Parathyroid adenoma (tissue), 2 donors: Measurements from ENCODE around the gene RGS18.

Experiments
- H2AFZ ChIP-seq: fragments of 300-600 bp; sonication (generic); one replicate; pipeline ENCODE4 v1.7.0; 2017; ENCODE audit warnings: antibody characterized with exemption, mild to moderate bottlenecking
- H3K27ac ChIP-seq: fragments of 300-600 bp; sonication (generic); one replicate; pipeline ENCODE4 v1.7.0; 2017
- H3K27me3 ChIP-seq: fragments of 300-600 bp; sonication (generic); one replicate; pipeline ENCODE4 v1.7.0; 2017; ENCODE audit warnings: low read length; ENCODE audit not compliant: control insufficient read depth, insufficient read depth
- H3K36me3 ChIP-seq: fragments of 300-600 bp; sonication (generic); one replicate; pipeline ENCODE4 v1.7.0; 2017; ENCODE audit warnings: low read length; ENCODE audit not compliant: control insufficient read depth, insufficient read depth
- H3K4me1 ChIP-seq: fragments of 300-600 bp; sonication (generic); one replicate; pipeline ENCODE4 v1.7.0; 2017; ENCODE audit warnings: control low read depth
- H3K4me2 ChIP-seq: fragments of 300-600 bp; sonication (generic); one replicate; pipeline ENCODE4 v1.7.0; 2017; ENCODE audit warnings: low read length
- H3K4me3 ChIP-seq: fragments of 300-600 bp; sonication (generic); one replicate; pipeline ENCODE4 v1.7.0; 2017; ENCODE audit warnings: low read depth, low read length
- H3K79me2 ChIP-seq: fragments of 300-600 bp; sonication (generic); one replicate; pipeline ENCODE4 v1.7.0; 2017; ENCODE audit warnings: control low read depth
- H3K9ac ChIP-seq: fragments of 300-600 bp; sonication (generic); one replicate; pipeline ENCODE4 v1.7.0; 2017; ENCODE audit warnings: mild to moderate bottlenecking
- H3K9me3 ChIP-seq: fragments of 300-600 bp; sonication (generic); one replicate; pipeline ENCODE4 v1.7.0; 2017; ENCODE audit warnings: low read length; ENCODE audit not compliant: control insufficient read depth
- TF ChIP-seq, protein P1 (sequence below): fragments of 300-600 bp; sonication (generic); IDR thresholded peaks from one replicate; pipeline ENCODE4 v1.7.0; 2017; ENCODE audit warnings: antibody characterized with exemption, mild to moderate bottlenecking
- donor health status: primary hyperparathyroidism.

Gene RGS18

DNA sequence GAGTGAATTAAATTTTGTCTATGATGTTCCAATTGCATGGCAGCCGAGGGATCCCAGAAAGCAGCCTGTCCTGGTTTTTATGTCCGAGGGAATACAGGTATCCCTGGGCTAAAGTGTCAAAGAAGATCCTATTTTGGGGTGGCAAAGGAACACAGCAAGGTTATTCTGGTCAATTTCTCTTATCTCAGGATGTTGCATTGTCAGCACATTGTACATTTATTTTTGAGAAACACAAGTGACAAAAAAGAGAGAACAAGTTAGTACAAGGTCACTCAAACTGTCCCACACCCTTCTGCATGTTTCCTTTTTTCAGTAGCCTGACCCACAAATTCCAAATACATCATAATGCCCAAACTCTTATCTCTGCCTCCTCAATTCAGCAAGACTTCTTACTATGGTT is 17.7 kb downstream of the RGS18 start:
- TF ChIP-seq, protein P1, sequence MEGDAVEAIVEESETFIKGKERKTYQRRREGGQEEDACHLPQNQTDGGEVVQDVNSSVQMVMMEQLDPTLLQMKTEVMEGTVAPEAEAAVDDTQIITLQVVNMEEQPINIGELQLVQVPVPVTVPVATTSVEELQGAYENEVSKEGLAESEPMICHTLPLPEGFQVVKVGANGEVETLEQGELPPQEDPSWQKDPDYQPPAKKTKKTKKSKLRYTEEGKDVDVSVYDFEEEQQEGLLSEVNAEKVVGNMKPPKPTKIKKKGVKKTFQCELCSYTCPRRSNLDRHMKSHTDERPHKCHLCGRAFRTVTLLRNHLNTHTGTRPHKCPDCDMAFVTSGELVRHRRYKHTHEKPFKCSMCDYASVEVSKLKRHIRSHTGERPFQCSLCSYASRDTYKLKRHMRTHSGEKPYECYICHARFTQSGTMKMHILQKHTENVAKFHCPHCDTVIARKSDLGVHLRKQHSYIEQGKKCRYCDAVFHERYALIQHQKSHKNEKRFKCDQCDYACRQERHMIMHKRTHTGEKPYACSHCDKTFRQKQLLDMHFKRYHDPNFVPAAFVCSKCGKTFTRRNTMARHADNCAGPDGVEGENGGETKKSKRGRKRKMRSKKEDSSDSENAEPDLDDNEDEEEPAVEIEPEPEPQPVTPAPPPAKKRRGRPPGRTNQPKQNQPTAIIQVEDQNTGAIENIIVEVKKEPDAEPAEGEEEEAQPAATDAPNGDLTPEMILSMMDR: no peak
- no peaks in the 10 kb centered on the region for H3K4me1 ChIP-seq
- H2AFZ ChIP-seq: no peak overlapping the region
- H3K4me3 ChIP-seq: no peak overlapping the region
- no peak overlapping the region for H3K9ac ChIP-seq
- no peaks in the 10 kb centered on the region for H3K27me3 ChIP-seq
- no peaks in the 10 kb centered on the region for H3K79me2 ChIP-seq
- H3K4me2 ChIP-seq: no peak overlapping the region
- H3K9me3 ChIP-seq: no peaks in the 10 kb centered on the region
- H3K36me3 ChIP-seq: no peaks in the 10 kb centered on the region
- H3K27ac ChIP-seq: no peak overlapping the region

DNA sequence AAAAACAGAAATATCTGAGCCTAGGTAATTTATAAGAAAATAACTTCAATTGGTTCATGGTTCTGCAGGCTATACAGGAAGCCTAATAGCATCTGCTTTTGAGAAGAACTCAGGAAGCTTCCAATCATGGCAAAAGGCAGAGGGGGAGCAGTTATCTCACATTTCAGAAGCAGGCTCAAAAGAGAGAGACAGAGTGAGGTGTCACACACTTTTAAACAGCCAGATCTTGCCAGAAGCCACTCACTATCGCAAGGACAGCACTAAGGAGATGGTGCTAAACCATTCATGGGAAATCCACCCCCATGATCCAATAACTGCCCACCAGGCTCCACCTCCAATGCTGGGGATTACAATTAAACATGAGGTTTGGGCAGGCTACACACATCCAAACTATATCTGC is 25.5 kb downstream of the RGS18 start:
- Histone ChIP-seq H3K9ac (no peak overlapping the region), H3K79me2 (no peaks in the 10 kb centered on the region), H3K4me2 (no peak overlapping the region), H3K27ac (no peak overlapping the region), H3K9me3 (no peaks in the 10 kb centered on the region), H3K4me3 (no peak overlapping the region), H3K4me1 (no peaks in the 10 kb centered on the region), H3K36me3 (no peaks in the 10 kb centered on the region), H3K27me3 (no peaks in the 10 kb centered on the region), H2AFZ (no peak overlapping the region)
- TF ChIP-seq, protein P1: no peak

DNA sequence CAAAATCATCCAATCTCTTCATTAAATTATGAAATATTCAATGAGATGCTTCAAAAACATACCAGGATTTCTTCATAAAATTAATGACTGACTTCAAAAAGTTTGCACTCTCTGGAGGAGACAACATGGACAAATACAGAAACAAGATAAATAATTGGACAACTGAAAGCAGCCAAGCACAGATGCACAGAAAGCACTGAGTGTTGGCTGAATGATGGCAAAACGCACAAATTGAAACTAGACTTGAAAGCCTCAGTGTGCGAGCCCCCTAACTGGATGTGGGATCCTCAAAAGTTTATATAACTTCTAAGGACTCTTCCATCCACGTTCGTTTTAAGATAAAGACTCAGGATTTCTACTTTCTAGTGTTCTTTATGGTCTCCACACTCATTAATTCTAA is 27.9 kb downstream of the RGS18 start:
- Histone ChIP-seq H3K27ac (no peak overlapping the region), H3K79me2 (no peaks in the 10 kb centered on the region), H3K36me3 (no peaks in the 10 kb centered on the region), H2AFZ (no peak overlapping the region), H3K27me3 (no peaks in the 10 kb centered on the region), H3K4me1 (no peaks in the 10 kb centered on the region), H3K9ac (no peak overlapping the region), H3K4me2 (no peak overlapping the region), H3K9me3 (no peaks in the 10 kb centered on the region), H3K4me3 (no peak overlapping the region)
- TF ChIP-seq, protein P1: no peak

DNA sequence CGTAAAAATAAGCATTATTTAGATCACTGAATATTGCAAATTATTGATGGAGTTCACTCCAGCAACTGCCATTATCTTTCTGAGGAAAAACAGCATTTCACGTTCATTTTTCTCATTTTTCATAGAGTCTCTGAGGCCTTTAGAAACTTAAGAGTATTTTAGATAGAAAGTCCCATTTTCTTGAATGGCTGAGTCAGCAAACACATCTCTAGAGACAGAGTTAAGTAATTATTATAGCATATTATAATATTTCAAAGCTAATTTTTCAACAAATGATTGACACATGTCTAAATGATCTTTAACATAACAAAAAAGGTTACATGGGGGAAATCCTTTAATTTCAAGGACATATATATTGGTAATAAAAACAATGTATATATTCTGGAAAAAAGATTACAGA is 31.8 kb downstream of the RGS18 start:
- no peak overlapping the region for H3K4me3 ChIP-seq
- H2AFZ ChIP-seq: no peak overlapping the region
- no peak overlapping the region for H3K4me2 ChIP-seq
- H3K4me1 ChIP-seq: no peaks in the 10 kb centered on the region
- H3K27me3 ChIP-seq: no peaks in the 10 kb centered on the region
- no peaks in the 10 kb centered on the region for H3K36me3 ChIP-seq
- H3K9me3 ChIP-seq: no peaks in the 10 kb centered on the region
- H3K9ac ChIP-seq: no peak overlapping the region
- TF ChIP-seq, protein P1: no peak
- no peaks in the 10 kb centered on the region for H3K79me2 ChIP-seq
- no peak overlapping the region for H3K27ac ChIP-seq

DNA sequence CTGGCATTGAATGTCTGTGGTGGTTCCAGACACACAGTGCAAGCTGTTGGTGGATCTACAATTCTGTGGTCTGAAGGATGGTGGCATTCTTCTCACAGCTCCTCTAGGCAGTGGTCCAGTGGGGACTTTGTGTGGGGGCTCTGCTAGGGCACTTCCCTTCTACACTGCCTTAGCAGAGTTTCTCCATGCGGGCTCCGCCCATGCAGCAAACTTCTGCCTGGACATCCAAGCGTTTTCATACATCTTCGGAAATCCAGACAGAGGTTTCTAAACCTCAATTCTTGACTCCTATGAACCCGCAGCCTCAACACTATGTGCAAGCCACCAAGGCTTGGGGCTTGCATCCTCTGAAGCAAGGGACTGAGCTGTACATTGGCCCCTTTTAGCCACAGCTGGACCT is 43.0 kb downstream of the RGS18 start:
- Histone ChIP-seq H3K27me3 (no peaks in the 10 kb centered on the region), H3K9ac (no peak overlapping the region), H3K4me2 (no peak overlapping the region), H3K4me1 (no peaks in the 10 kb centered on the region), H3K9me3 (no peaks in the 10 kb centered on the region), H3K36me3 (no peaks in the 10 kb centered on the region), H2AFZ (no peak overlapping the region), H3K27ac (no peak overlapping the region), H3K79me2 (no peaks in the 10 kb centered on the region), H3K4me3 (no peak overlapping the region)
- TF ChIP-seq, protein P1: no peak
